GM21619 (cell line): Measurements from ENCODE around the gene LRRFIP2.

Experiments used
- ATAC-seq: cut with Tn5 transposase; IDR thresholded peaks from one replicate; pipeline ENCODE4 v1.9.1; 2021; ENCODE audit not compliant: unreplicated experiment

The LRRFIP2 gene

DNA sequence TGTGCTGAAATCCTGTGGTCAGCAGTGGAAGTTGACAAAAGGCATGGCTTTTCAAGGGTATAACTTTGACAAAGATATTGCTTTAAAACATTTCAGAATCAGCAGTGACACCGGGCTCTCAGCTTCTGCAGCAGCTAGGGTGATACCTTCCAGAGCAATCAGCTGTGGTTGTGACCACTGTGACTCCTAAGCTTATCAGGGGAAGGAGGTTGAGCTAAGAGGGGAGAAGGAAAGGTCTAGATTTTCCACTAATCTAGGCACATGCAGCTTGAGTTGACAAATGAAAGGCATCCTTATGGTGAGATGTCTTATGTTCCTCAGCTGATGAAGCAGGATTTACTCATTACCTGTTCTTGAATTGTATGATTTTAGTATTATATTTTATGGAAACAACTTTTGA lies 16.3 kb upstream of the LRRFIP2 start:
- ATAC-seq = no peak

DNA sequence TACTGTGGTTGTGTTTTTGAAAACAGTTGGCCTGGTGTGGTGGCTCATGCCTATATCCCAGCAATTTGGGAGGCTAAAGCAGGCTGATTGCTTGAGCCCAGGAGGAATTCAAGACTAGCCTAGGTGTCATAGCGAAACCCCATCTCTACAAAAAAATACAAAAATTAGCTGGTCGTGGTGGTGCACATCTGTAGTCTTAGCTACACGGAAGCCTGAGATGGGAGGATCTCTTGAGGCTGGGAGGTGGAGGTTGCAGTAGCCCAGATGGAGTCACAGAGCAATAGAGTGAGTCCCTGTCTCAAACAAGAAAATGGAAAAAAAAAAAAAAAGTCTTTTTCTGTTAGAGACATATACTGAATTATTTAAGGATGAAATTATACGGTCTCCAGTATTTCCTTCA lies 14.7 kb upstream of the LRRFIP2 start:
- no peak for ATAC-seq

DNA sequence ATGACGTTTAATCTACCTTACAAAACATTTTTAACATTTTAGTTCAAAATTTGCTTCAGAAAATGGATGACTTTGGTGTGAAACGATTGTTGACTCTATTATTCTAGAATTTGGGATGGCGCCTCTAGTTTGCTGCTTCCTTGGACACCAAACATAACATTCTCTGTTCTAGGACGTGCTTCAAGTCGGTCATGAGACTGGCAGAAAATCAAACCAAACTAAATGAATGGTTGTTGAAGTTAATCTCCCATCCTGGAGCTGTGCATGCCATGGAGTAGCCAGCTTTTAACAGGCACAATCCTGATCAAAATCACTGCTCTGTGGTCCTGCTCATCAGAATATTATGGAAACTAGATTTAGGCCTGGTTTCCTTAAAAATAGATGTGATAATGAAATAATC lies 9.6 kb upstream of the LRRFIP2 start:
- ATAC-seq = no peak

DNA sequence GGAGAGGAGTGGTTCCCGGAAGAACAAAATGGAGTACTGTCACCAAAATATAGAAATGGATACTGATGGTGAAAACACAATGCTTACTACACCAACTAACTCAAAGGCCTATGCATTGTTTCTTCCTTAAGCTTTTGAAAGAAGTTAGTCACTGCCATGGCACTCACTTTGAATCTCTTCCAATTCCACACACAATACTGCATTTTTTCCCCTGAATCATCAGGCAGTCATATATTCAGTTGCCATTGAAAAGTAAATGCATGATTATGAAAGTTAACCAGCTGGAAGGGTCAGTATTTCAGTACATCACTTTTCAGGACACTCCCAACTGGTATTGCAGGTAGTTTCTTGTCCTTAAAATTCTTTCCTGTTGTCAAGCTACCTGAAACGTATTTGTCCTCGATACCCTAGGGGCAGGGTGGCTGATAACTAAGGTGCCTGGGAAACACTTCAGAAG lies 9.0 kb upstream of the LRRFIP2 start:
- ATAC-seq = no peak

DNA sequence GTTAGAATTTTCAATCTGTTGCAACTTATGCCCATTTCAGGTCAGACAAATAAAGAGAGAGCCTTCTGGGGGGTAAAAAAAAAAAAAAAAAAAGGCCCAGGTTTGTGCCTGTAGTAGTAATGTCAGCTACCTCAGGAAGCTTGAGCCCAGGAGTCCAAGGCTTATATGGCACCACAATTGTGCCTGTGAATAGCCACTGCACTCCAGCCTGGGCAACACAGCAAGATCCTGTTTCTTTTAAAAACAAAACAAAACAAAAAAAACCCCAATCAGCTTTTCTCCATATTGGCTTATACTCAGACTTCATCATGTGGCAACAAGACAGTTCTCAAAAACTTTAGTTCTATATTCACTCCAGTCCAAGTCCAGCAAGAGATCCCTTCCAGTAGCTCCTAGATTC lies 8.4 kb upstream of the LRRFIP2 start:
- ATAC-seq = no peak

DNA sequence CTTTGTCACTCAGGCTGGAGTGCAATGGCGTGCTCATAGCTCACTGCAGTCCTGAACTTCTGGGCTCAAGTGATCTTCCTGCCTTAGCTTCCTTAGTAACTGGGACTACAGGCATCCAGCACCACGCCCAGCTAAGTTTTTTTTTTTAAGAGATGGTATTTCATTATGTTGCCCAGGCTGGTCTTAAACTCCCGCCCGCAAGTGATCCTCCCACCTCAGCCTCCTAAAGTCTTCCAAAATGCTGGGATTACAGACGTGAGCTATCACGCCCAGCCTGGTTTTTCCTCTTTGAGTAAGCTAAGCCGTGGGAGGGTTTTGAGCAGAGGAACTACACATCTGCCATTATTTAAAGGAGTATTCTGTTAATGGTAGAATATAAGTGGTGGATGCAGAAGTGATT lies 7.4 kb upstream of the LRRFIP2 start:
- ATAC-seq = no peak

DNA sequence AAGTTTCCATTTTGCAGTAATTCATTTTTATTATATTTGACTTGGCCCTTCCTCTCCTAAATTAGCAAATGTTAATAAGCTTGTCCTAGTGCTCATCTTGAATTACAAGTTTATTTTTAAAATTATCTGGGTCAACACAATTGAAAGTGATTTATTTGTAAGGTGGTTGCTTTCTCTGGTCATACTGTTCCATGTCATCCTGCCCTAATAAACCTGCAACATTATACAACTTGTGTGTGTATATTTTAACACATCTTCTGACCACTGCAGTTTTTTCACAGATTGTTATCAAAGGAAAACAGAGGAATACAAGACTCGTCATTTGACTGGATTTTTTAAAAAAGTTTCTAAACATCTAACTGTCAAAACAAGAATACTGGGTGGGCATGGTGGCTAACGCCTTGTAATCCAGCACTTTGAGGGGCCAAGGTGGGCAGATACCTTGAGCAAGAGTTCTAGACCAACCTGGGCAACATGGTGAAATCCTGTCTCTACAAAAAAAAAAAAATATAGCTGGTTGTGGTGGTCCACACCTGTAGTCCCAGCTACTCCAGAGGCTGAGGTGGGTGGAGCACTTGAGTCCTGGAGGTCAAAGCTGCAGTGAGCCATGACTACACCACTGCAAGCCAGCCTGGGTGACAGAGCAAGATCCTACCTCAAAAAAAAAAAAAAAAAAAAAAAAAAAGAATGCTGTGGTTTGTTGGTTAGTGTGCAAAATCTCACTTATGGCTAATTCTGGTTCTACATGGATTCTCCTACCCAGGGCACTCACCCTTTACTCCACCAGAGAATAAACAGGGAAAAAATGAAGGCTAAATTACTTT lies 5.0 kb upstream of the LRRFIP2 start:
- ATAC-seq = no peak

DNA sequence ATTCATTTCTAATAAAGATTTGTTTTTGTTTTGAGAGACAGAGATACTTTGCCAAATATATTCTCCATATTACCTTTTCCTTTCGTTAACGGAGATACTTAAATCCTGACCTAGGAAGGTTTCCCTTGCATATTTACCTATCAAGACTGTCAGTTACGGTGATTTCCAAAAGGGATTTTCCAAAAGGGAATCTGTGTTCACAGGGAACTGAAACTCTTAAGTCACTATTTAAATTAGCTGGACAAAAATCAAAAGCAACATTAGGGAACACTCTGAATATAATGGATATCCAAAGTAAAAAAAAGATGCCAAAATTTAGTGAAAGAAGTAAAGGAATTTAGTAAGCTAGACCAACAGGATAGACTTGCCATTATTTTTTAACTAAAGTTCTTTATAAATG lies 576 bp downstream of the LRRFIP2 start:
- ATAC-seq = no peak

DNA sequence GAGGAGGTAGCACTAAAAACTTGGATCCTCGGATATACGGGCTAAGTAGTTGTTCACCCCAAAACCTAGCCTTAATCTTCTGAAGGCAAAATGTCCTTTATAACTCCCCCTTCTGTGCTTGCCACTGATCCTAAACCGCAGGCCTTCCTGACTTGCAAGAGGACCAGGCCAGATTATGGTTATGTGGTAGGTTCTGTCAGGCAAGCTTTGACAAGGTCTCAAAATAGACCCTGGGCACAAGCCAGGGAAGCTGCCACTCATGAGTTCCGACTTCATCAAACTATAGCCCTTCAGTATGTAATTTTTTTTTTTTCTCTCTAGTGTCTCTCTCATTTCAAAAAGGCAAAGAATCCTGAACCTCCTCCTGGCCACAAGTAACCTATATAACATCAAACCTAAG lies 3.2 kb downstream of the LRRFIP2 start:
- no peak for ATAC-seq

DNA sequence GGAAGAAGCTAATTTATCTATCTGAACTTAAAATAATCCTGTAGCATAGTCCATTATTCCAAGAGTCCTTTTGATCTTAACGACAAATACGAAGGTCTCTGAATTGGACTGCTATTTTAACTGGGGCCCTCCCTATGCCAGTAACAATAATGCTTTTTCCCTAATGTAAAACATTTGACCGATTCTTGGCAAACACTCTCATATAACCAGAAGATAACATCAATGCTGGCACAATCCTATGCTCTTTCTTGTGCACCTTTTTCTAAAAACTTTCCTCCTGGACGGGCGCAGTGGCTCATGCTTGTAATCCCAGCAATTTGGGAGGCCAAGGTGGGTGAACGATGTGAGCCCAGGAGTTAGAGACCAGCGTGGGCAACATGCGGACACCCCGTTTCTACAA lies 3.9 kb downstream of the LRRFIP2 start:
- ATAC-seq = no peak

DNA sequence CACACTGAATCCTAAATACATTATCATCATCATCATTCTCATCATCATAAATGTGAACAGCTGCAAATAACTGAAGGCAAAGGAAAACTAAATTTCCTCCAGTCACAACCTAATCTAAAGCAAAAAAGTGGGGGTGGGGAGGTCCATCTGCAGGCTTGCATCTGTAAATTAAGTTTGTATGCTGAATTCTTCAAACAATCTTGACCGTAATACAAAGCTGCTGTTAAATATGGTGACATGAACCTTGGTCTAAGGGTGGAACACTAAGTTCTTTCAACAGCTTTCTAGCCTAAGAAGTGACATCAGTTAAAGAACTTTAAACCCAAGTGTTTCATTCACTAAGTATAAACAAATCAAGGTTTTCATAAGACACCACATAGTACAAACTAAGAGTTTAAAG lies 4.3 kb downstream of the LRRFIP2 start:
- no peak for ATAC-seq

DNA sequence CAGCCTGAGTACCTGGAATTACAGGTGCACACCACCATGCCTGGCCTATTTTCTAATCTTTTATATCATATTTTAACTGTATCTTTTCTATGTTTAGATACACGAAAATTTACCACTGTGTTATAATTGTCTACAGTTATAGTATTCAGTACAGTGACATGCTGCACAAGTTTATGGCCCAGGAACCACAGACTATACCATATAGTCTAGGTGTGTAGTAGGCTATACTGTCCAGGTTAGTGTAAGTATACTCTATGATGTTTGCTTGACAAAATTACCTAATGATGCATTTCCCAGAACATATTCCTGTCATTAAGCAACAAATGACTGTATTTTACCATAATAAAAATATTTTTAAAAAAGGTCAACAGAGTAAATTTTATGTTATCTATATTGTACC lies 5.5 kb downstream of the LRRFIP2 start:
- no peak for ATAC-seq

DNA sequence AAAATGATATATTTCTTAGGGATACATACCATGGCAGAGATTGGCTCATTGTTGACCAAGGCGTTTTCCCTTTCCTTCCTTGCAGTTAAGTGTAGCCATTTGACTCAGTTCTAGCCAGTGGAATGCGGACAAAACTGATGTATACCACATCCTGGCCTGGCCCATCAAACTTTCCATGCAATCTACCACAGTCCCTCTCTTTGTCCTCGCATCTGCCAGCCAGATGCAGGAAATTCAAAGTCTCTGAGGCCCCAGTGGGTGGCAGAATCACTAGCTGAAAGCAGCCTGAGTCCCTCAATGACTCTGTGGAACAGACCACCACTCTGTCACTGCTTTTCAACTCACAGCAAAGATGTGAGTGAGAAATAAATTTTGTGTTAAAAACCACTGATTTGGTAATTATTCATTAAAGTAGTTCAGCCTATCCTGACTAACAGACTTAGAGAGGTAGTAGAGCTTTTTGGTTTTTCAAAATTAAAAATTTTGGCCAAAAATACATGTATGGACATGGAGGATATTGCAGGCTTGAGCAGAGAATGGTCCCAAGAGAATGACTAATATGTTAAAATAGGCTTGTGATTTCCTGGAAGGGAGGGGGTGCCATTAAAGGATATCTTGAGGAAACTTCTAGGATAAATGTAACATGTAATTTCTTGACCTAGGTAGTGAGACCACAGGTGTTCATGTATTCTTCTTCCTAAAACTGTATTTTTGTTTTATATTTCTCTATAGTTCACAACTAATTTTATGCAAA lies 10.9 kb downstream of the LRRFIP2 start:
- ATAC-seq = peak; percentile 40

DNA sequence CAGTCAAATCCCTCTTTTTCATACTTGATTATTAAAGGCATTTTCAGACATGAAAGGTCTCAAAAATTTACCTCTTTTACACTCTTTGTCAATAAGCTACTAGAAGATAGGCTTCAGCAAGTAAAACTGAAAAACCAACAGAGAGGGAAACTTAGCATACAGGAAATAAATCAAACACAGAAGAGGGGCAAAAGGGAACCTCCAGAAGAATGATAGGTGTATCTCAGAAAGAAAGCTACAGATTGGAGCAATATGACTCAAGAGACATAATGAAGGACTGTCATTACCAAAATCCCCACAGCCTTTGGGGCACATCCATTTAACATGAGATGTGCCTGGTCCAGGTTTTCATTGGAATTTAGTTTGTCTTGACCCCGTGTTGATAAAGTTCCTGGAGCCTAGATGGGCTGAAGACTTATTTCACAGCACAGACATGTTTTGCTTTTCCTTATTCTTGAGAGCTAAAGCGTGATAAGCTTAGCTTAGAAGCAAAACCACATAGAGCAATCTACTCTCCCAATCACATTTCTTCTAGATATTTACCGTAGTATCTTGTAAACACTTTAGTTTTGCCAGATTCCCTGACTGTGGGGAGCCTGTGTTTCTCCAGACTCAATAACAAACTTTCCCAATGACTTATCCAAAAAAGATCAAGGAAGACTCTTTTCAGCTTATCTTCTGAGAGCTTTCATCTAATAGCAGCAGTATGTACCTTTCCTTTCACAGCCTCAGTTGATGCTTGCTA lies 11.7 kb downstream of the LRRFIP2 start:
- ATAC-seq = peak; percentile 86

DNA sequence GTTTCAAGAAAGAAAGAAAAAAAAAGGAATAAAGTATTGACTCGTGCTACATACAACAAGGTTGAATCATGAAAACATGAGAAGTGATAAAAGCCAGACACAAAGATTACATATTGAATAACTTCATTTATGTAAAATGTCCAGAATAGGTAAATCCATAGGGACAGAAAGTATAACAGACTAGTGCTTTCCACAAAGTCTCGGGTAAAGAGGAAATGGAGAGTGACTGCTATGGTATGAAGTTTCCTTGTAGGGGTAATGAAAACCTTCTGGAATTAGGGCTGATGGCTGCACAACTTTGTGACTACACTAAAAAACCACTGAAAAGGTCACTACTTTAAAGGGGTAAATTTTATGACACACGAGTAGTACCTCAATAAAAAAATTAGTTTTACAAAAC lies 13.0 kb downstream of the LRRFIP2 start:
- no peak for ATAC-seq

DNA sequence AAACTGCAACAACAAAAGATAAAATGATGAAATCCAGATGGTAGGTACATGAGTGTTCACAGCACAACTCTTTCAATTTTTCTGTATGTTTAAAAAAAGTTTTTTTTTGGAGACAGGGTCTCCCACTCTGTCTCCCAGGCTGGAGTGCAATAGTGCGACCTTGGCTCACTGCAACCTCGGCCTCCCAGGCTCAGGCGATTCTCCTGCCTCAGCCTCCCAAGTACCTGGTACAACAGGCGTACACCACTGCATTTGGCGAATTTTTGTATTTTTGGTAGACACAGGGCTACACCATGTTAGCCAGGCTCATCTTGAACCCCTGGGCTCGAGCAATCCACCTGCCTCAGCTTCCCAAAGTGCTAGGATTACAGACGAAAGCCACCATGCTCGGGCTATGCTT lies 18.6 kb downstream of the LRRFIP2 start:
- no peak for ATAC-seq

DNA sequence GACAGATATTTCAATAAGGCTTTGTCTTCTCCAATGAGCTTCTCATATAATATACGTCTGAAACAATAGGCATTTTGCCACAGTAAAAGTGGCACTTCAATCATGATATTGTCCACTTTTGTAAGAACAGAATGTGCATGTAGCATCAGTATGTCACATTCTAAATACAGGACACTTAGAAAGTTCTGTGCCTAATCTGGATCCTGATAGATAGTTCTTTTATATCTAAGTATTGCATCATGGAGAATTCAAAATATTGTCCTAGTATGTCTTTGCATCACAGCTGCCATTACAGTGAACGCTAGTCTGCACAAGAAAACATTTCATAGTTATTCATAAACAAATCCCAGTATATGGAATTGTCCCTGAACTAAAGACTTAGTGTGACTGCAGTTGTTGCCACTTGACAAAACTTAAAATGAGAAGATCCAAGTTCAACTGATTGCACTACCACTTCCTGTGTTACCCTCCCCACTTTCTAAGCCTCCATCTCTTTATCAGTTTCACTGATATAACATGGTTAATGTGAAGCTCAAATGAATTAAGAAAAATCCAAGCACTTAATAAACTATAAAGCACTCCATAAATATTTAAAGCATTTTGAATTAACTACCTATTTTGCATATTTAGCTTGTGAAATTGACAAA lies 19.6 kb downstream of the LRRFIP2 start:
- no peak for ATAC-seq

DNA sequence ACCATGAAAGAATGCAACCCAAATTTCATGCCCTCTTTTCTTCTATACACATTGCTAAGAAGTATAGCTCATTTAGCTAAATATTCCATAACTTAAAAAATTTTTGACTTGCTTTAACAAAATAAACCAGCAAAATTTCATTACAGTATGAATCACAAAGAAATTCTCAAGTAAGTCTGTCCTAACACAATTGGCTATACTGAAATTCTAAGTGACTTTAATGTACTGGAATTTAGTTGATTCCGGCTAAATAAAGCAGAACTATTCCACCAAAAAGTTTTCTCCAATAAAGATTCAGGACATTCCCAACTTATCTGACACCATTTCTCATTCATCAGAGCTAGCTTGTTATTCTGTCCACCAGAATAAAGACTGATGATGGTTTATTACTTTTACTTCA lies 23.8 kb downstream of the LRRFIP2 start:
- no peak for ATAC-seq

DNA sequence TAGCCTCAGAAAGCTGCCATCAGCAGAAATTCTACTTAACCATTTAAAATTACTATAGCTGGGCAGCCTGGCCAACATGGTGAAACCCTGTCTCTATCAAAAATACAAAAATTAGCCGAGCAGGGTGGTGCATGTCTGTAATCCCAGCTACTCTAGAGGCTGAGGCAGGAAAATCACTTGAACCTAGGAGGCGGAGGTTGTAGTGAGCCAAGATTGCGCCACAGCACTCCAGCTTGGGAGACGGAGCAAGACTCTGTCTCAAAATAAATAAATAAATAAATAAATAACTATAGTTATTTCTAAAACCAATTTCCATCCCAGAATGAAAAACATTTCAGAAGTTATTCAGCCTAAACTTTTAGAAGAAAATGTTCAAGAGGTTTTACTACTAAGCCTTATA lies 25.1 kb downstream of the LRRFIP2 start:
- ATAC-seq = no peak

DNA sequence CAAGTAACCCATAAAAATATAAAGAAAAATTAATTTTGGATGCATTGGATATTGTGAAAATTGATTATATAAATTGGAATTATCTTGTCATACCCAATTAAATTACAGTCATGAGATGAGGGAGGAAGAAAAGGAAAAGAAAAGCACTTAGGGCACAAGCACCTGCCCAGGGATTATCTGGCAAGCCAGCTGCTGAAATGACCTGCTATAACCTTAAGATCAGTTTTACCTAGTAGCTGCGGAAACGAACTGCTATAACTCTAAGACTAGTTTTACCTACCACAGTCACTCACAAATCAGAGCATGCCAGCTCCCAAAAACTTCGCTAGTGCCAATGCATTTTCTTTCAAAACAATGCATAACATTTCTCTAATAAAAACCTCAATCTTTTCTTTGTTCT lies 26.2 kb downstream of the LRRFIP2 start:
- no peak for ATAC-seq

DNA sequence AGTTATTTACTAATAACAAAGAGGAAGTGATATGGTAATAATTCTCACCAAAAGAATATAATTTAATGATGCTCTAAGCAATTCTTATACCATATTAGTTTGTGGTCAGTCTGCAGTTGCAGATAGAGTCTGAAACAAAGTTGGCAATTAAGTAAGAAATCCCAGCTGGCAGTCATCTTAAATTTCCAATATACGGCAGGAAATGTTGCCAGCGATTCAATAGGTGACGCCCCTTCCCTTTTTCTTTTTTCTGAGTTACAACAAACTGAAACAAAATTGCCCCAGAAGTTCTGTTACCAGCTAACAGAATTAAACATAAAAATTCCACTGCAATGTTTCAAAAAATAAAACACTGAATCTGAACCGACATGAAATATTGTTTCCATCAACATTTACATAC lies 26.7 kb downstream of the LRRFIP2 start:
- ATAC-seq = no peak
